HG02852 (cell line): ENCODE measurements around the gene SPECC1.
"Not testable (repeated sequence)": the region's sequence is repeated elsewhere in the genome, so short reads cannot be mapped to it uniquely, and the experiment has no call there.

Experiments
- ATAC-seq: cut with Tn5 transposase; IDR thresholded peaks from one replicate; pipeline ENCODE4 v1.9.1; 2021; ENCODE audit warnings: mild to moderate bottlenecking, moderate library complexity; ENCODE audit not compliant: unreplicated experiment

The SPECC1 gene

GRCh38 chr17:20203761-20204263 is 194.7 kb downstream of the SPECC1 start:
- ATAC-seq: no peak

GRCh38 chr17:20205609-20206008 is 196.4 kb downstream of the SPECC1 start:
- ATAC-seq: no peak

- ATAC-seq: no peak
Measured at GRCh38 chr17:20206068-20206467, 196.9 kb downstream of the SPECC1 start.

- ATAC-seq: no peak
Measured at GRCh38 chr17:20206591-20206990, 197.4 kb downstream of the SPECC1 start.

- ATAC-seq: no peak
Measured at GRCh38 chr17:20207262-20207985, 198.3 kb downstream of the SPECC1 start.

GRCh38 chr17:20208717-20209116 is 199.6 kb downstream of the SPECC1 start:
- no peak for ATAC-seq

GRCh38 chr17:20210180-20210579 is 201.0 kb downstream of the SPECC1 start:
- ATAC-seq: no peak

- ATAC-seq: no peak
Measured at GRCh38 chr17:20210614-20211013, 201.5 kb downstream of the SPECC1 start.

- ATAC-seq: no peak
Measured at GRCh38 chr17:20211246-20211645, 202.1 kb downstream of the SPECC1 start.

- no peak for ATAC-seq
Measured at GRCh38 chr17:20213449-20213848, 204.3 kb downstream of the SPECC1 start.

GRCh38 chr17:20214794-20215193 is 205.6 kb downstream of the SPECC1 start:
- ATAC-seq: no peak

- no peak for ATAC-seq
Measured at GRCh38 chr17:20216154-20216815, 207.1 kb downstream of the SPECC1 start.

- no peak for ATAC-seq
Measured at GRCh38 chr17:20216853-20217252, 207.7 kb downstream of the SPECC1 start.

GRCh38 chr17:20217677-20218076 is 208.5 kb downstream of the SPECC1 start:
- no peak for ATAC-seq

GRCh38 chr17:20218272-20218671 is 209.1 kb downstream of the SPECC1 start:
- ATAC-seq: no peak

GRCh38 chr17:20223808-20224328 is 214.7 kb downstream of the SPECC1 start:
- ATAC-seq: no peak

- ATAC-seq: no peak
Measured at GRCh38 chr17:20224379-20224778, 215.2 kb downstream of the SPECC1 start.

GRCh38 chr17:20225162-20226115 is 216.3 kb downstream of the SPECC1 start:
- ATAC-seq: no peak

GRCh38 chr17:20226814-20227482 is 217.8 kb downstream of the SPECC1 start:
- ATAC-seq: no peak

- ATAC-seq: not testable (repeated sequence)
Measured at GRCh38 chr17:20227720-20228370, 218.7 kb downstream of the SPECC1 start.
